Sigmoid colon (tissue), 7 donors: Measurements from ENCODE around the gene XPNPEP3. TPM values are rescaled to one million over a fixed set of nuclear protein-coding genes. Genes with fewer than 3 reads are reported as not detected.
A peak's percentile ranks its signal among the peaks of the same experiment; 100 is the strongest.

Source experiments
- DNase-seq: peaks from one replicate; pipeline ENCODE4 v3.0.0-alpha.2; 2019
- H3K27ac ChIP-seq, 4 donors: fragments of 200-600 bp; sonication (generic); one replicate each; pipeline ENCODE4 v1.5.1; 2016 to 2019; ENCODE audit warnings: mild to moderate bottlenecking in 1 of 4
- H3K27me3 ChIP-seq, 3 donors: fragments of 200-600 bp; sonication (generic); one replicate each; pipeline ENCODE4 v1.5.1; 2019; ENCODE audit warnings: mild to moderate bottlenecking in 1 of 3
- H3K36me3 ChIP-seq, 4 donors: fragments of 200-600 bp; sonication (generic); one replicate each; pipeline ENCODE4 v1.5.1; 2016 to 2019
- H3K4me1 ChIP-seq, 4 donors: fragments of 200-600 bp; sonication (generic); one replicate each; pipeline ENCODE4 v1.5.1; 2017 to 2019
- H3K4me3 ChIP-seq, 4 donors: fragments of 200-600 bp; sonication (generic); one replicate each; pipeline ENCODE4 v1.5.1; 2017 to 2019; ENCODE audit warnings: mild to moderate bottlenecking in 2 of 4, moderate library complexity in 1 of 4
- H3K9me3 ChIP-seq, 4 donors: fragments of 200-600 bp in 3 of 4; sonication (generic) in 3 of 4; one replicate each; pipeline versions ENCODE4 v1.5.1 to v1.6.1; 2013 to 2019
- CTCF ChIP-seq, 4 experiments: fragments of 450-650 bp in 3 of 4; fragments of 200-600 bp in 1 of 4; IDR thresholded peaks; one replicate each; pipeline ENCODE4 v1.5.1; 2016 to 2019; ENCODE audit warnings: antibody characterized with exemption in 4 of 4, mild to moderate bottlenecking in 3 of 4, moderate library complexity in 2 of 4
- EP300 ChIP-seq, 4 donors: sonication (generic); formaldehyde crosslinking; IDR thresholded peaks; one replicate each; pipeline ENCODE4 v1.6.1; 2017; ENCODE audit warnings: antibody characterized with exemption in 4 of 4
- POLR2A ChIP-seq, 2 donors: fragments of 450-650 bp; IDR thresholded peaks; one replicate each; pipeline ENCODE4 v1.6.1; 2016; ENCODE audit warnings: antibody characterized with exemption in 2 of 2, mild to moderate bottlenecking in 2 of 2, moderate library complexity in 2 of 2
- POLR2AphosphoS5 ChIP-seq, 4 donors: sonication (generic); formaldehyde crosslinking; IDR thresholded peaks; one replicate each; pipeline ENCODE4 v1.6.1; 2017; ENCODE audit warnings: antibody characterized with exemption in 4 of 4
- WGBS, 2 donors: extraction: QIAGEN DNeasy Blood & Tissue Kit; methylation state at CpG; one replicate each; pipeline ENCODE4 v1.1.7; 2013; 5-methylcytosine and 5-hydroxymethylcytosine counted together
- intact Hi-C: fragments of 100-400 bp; cut with DNase I; formaldehyde crosslinking; loops from one replicate; pipeline ENCODE4 v1.15.1; 2023
- polyA plus RNA-seq, 3 donors: library from polyadenylated mRNA; stranded (reverse); fragments of 200-250 nt; gene quantifications; one replicate each; pipeline ENCODE4 v1.2.3, GENCODE V29; 2013
- total RNA-seq, 4 donors: library from RNA; depleted of rRNA; stranded (reverse); fragments of >200 nt; gene quantifications; one replicate each; pipeline ENCODE4 v1.1.0, GENCODE V29; 2016
- donor health status: healthy with polysubstance abuse.
- donor health status: Bipolar disorder and iron deficiency.
- donor health status: healthy.

XPNPEP3 gene
- total and polyA plus RNA-seq, 7 donors = 3.9 to 13.6 (median 9.6) TPM

GRCh38 chr22:40922484-40923303 lies 65.7 kb downstream of the XPNPEP3 start:
- TF ChIP-seq CTCF (IDR thresholded peaks at IDR 0.05) (peak; percentile 33 to 75 (median 60)), POLR2A (IDR thresholded peaks at IDR 0.05) (no peak)
- Histone ChIP-seq H3K9me3 (no peaks in the 10 kb centered on the region), H3K27me3 (no peaks in the 10 kb centered on the region), H3K36me3 (peaks cover 3 to 71% (median 14%) of the 10 kb centered on the region in 4 donors), H3K4me1 (peaks cover 0 to 4% (median 1%) of the 10 kb centered on the region in 4 donors), H3K27ac (no peak overlapping the region), H3K4me3 (no peak overlapping the region)
- 50 to 61% methylated on average over 5 of the region's 5 CpGs for whole genome bisulfite sequencing, 2 donors
- intact Hi-C loops = loop anchor here (2.0 to 5.0 kb wide), 3 partner anchors 230 to 365 kb away; partner anchors contain the start of gene RANGAP1
- no peak for DNase-seq

- peaks cover 9 to 64% (median 14%) of the 10 kb centered on the region in 4 donors for H3K36me3 ChIP-seq
- intact Hi-C loops = no loop called here
- no peak for DNase-seq
- no peak for TF ChIP-seq CTCF (IDR thresholded peaks at IDR 0.05)
- no peaks in the 10 kb centered on the region for H3K4me1 ChIP-seq
- H3K9me3 ChIP-seq = no peaks in the 10 kb centered on the region
- no peaks in the 10 kb centered on the region for H3K27me3 ChIP-seq
- no peak overlapping the region for H3K4me3 ChIP-seq
- no peak overlapping the region for H3K27ac ChIP-seq
- WGBS, 2 donors = 89 to 98% methylated on average over 1 of the region's 1 CpG
Observed at GRCh38 chr22:40928657-40929056, 71.7 kb downstream of the XPNPEP3 start.

GRCh38 chr22:40932396-40932795 lies 75.4 kb downstream of the XPNPEP3 start:
- Histone ChIP-seq H3K27me3 (no peaks in the 10 kb centered on the region), H3K9me3 (no peaks in the 10 kb centered on the region), H3K4me3 (no peak overlapping the region), H3K36me3 (peaks cover 0 to 36% (median 3%) of the 10 kb centered on the region in 4 donors), H3K27ac (no peak overlapping the region), H3K4me1 (no peaks in the 10 kb centered on the region)
- DNase-seq = no peak
- intact Hi-C loops = no loop called here
- TF ChIP-seq POLR2AphosphoS5 (IDR thresholded peaks at IDR 0.05) (no peak), POLR2A (IDR thresholded peaks at IDR 0.05) (no peak), EP300 (IDR thresholded peaks at IDR 0.05) (no peak), CTCF (IDR thresholded peaks at IDR 0.05) (no peak)
- WGBS, 2 donors = 92 to 98% methylated on average over 2 of the region's 2 CpGs

- no peak overlapping the region for H3K4me3 ChIP-seq
- no peaks in the 10 kb centered on the region for H3K27me3 ChIP-seq
- H3K9me3 ChIP-seq = no peaks in the 10 kb centered on the region
- WGBS, 2 donors = 83 to 90% methylated on average over 2 of the region's 2 CpGs
- H3K4me1 ChIP-seq = no peaks in the 10 kb centered on the region
- H3K36me3 ChIP-seq = peaks cover 0 to 2% (median 0%) of the 10 kb centered on the region in 4 donors
- H3K27ac ChIP-seq = no peak overlapping the region
- DNase-seq = no peak
- intact Hi-C loops = no loop called here
- TF ChIP-seq EP300 (IDR thresholded peaks at IDR 0.05) = no peak
- no peak for TF ChIP-seq POLR2A (IDR thresholded peaks at IDR 0.05)
- TF ChIP-seq POLR2AphosphoS5 (IDR thresholded peaks at IDR 0.05) = no peak
- TF ChIP-seq CTCF (IDR thresholded peaks at IDR 0.05) = no peak
Observed at GRCh38 chr22:40939202-40939601, 82.3 kb downstream of the XPNPEP3 start.
